T-helper 2 cell (primary cell): ENCODE data around the gene DOCK3.

Experiments used
- DNase-seq, 5 experiments: peaks; one replicate each; pipeline versions ENCODE4 v3.0.0 to v3.0.0-alpha.2; 2012 to 2022
- total RNA-seq, 2 donors: gene quantifications; one replicate each; lab custom pipeline; 2026; lab: John Stamatoyannopoulos, UW

The DOCK3 gene
- 3.6 to 5.3 reads per million in 2 donors for total RNA-seq

GRCh38 chr3:50674349-50675178, at the start of gene DOCK3:
Gene DOCK3 (plus strand): TSS chr3:50674927. CDS start chr3:50675264, 337 bp downstream.
- DNase-seq = peak; percentile 29 to 70 (median 47)

- DNase-seq = no peak
Measured at GRCh38 chr3:50625231-50626182, 49.2 kb upstream of the DOCK3 start.

- DNase-seq = no peak
Measured at GRCh38 chr3:50626401-50626800, 48.3 kb upstream of the DOCK3 start.

- peak in 1 of 5 experiments; percentile 34 for DNase-seq
Measured at GRCh38 chr3:50627407-50628051, 47.2 kb upstream of the DOCK3 start.

GRCh38 chr3:50628601-50629000, 46.1 kb upstream of the DOCK3 start:
- no peak for DNase-seq

GRCh38 chr3:50630394-50630793, 44.3 kb upstream of the DOCK3 start:
- DNase-seq = no peak

GRCh38 chr3:50630877-50631276, 43.9 kb upstream of the DOCK3 start:
- peak in 1 of 5 experiments; percentile 42 for DNase-seq

GRCh38 chr3:50632450-50632849, 42.3 kb upstream of the DOCK3 start:
- peak in 1 of 5 experiments; percentile 59 for DNase-seq

GRCh38 chr3:50633230-50633790, 41.4 kb upstream of the DOCK3 start:
- no peak for DNase-seq

GRCh38 chr3:50635066-50635465, 39.7 kb upstream of the DOCK3 start:
- DNase-seq = no peak

- DNase-seq = no peak
Measured at GRCh38 chr3:50637011-50637410, 37.7 kb upstream of the DOCK3 start.

- DNase-seq = no peak
Measured at GRCh38 chr3:50637945-50638344, 36.8 kb upstream of the DOCK3 start.

GRCh38 chr3:50639055-50639494, 35.7 kb upstream of the DOCK3 start:
- no peak for DNase-seq

GRCh38 chr3:50642382-50642781, 32.3 kb upstream of the DOCK3 start:
- DNase-seq = no peak

GRCh38 chr3:50644561-50644960, 30.2 kb upstream of the DOCK3 start:
- DNase-seq = no peak

- DNase-seq = no peak
Measured at GRCh38 chr3:50645378-50645777, 29.3 kb upstream of the DOCK3 start.

GRCh38 chr3:50648313-50648712, 26.4 kb upstream of the DOCK3 start:
- DNase-seq = no peak

- no peak for DNase-seq
Measured at GRCh38 chr3:50648944-50649343, 25.8 kb upstream of the DOCK3 start.

- DNase-seq = no peak
Measured at GRCh38 chr3:50649451-50649931, 25.2 kb upstream of the DOCK3 start.

- no peak for DNase-seq
Measured at GRCh38 chr3:50650018-50650417, 24.7 kb upstream of the DOCK3 start.

- DNase-seq = no peak
Measured at GRCh38 chr3:50651445-50651844, 23.3 kb upstream of the DOCK3 start.

- DNase-seq = no peak
Measured at GRCh38 chr3:50651920-50652529, 22.7 kb upstream of the DOCK3 start.
